Measurements from ENCODE around the gene DYRK1A.

DNA sequence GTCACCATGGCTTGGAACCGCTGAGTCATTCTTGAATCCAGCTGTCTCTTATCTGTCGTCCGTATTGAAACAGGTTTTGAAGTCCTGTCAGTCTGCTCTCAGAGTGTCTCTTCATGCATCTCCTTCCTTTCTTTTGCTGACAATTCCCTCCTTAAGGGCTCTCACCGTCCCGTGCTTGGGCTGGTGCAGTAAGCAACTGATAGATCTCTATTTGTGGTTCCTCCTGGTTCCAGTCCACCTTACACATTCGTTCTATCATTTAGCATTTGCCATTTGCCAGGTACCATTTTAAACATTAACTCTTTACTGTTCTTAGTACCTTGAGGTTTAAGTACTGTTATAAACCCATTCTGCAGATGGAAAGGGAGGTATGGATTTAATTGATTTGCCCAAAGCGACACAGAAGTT lies 88.9 kb downstream of the DYRK1A start:
- TF ChIP-seq CTCF (IDR thresholded peaks at IDR 0.05; ENCODE audit: insufficient read depth, low read length, poor library complexity, severe bottlenecking) (no peak), EZH2phosphoT487 (conservative IDR thresholded peaks at IDR 0.05; ENCODE audit: low read length) (no peak)
